Epithelial cell of proximal tubule (primary cell): ENCODE results near the gene MYOC. TPM values are rescaled to one million over a fixed set of nuclear protein-coding genes. Genes with fewer than 3 reads are reported as not detected.
A peak's percentile ranks its signal among the peaks of the same experiment; 100 is the strongest.
"Not testable (repeated sequence)": the region's sequence is repeated elsewhere in the genome, so short reads cannot be mapped to it uniquely, and the experiment has no call there.

Experiments used
- DNase-seq: peaks from one replicate; pipeline ENCODE4 v3.0.0-alpha.2; 2011; ENCODE audit warnings: low read depth
- H3K4me3 ChIP-seq: 2 replicates; pipeline ENCODE4 v1.5.1; 2011; ENCODE audit warnings: low read depth, mild to moderate bottlenecking, low read length
- total RNA-seq: library from RNA; depleted of rRNA; stranded (reverse); fragments of >200 nt; gene quantifications from 2 replicates; pipeline ENCODE4 v1.2.3, GENCODE V29; 2015
- TF ChIP-seq, protein P1 (sequence below): conservative IDR thresholded peaks from 2 replicates; pipeline ENCODE4 v1.5.1; 2012; ENCODE audit warnings: low read depth, mild to moderate bottlenecking, low read length

The MYOC gene
- total RNA-seq, 1 donor from 2014 or later = not detected

DNA sequence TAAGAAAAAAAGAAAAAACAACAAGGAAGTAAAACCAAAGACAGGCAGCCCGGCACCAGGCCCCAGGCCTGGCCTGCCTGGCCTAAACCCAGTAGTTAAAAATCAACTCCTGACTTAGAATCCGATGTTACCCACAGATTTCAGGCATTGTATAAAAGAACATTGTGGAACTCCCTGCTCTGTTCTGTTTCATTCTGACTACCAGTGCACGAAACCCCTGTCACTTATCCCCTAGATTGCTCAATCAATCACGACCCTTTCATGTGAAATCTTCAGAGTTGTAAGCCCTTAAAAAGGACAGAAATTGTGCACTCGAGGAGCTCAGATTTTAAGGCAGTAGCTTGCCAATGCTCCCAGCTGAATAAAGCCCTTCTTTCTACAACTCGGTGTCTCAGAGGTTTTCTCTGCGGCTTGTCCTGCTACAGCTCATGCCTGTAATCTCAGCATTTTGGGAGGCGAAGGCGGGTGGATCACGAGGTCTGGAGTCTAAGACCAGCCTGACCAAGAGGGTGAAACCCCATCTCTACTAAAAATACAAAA, 46.0 kb downstream of the MYOC start:
- no peak overlapping the region for H3K4me3 ChIP-seq
- no peak for DNase-seq
- TF ChIP-seq, protein P1, sequence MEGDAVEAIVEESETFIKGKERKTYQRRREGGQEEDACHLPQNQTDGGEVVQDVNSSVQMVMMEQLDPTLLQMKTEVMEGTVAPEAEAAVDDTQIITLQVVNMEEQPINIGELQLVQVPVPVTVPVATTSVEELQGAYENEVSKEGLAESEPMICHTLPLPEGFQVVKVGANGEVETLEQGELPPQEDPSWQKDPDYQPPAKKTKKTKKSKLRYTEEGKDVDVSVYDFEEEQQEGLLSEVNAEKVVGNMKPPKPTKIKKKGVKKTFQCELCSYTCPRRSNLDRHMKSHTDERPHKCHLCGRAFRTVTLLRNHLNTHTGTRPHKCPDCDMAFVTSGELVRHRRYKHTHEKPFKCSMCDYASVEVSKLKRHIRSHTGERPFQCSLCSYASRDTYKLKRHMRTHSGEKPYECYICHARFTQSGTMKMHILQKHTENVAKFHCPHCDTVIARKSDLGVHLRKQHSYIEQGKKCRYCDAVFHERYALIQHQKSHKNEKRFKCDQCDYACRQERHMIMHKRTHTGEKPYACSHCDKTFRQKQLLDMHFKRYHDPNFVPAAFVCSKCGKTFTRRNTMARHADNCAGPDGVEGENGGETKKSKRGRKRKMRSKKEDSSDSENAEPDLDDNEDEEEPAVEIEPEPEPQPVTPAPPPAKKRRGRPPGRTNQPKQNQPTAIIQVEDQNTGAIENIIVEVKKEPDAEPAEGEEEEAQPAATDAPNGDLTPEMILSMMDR = no peak

DNA sequence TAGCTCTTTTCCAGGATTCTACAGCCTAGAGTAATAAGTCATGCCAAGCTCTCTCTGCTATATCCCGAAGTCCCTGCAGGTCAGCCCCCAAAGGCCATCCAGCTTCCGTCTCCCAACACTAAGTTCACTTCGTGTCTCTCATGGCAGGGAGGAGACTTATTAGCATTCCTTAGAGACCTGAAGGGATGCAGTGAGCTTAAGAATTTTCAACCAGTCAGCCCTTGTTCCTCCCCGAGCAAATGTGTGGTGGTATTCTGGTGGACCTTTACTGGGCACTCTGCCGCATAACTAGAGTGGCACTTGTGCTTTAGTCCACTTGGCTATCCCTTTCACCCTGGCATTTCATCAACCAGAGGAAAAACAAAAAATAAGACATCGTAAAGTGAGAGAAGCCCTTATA, 49.4 kb downstream of the MYOC start:
- not testable (repeated sequence) for H3K4me3 ChIP-seq, DNase-seq

DNA sequence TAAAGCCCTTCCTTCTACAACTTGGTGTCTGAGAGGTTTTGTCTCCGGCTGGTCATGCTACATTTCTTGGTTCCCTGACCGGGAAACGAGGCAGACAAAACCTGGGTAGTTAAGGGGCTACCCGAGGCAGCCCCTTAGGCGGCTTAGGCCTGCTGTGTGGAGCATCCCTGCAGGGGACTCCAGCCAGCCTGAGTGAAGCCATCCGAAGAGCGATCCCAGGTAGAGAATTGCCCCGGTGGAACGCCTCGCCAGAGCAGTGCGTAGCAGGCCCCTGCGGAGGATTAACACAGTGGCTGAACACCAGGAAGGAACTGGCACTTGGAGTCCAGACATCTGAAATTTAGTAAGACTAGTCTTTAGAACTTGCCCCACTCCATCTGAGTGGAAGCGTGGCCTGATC, 51.6 kb downstream of the MYOC start:
- TF ChIP-seq, protein P1 = no peak
- H3K4me3 ChIP-seq = no peak overlapping the region
- no peak for DNase-seq

DNA sequence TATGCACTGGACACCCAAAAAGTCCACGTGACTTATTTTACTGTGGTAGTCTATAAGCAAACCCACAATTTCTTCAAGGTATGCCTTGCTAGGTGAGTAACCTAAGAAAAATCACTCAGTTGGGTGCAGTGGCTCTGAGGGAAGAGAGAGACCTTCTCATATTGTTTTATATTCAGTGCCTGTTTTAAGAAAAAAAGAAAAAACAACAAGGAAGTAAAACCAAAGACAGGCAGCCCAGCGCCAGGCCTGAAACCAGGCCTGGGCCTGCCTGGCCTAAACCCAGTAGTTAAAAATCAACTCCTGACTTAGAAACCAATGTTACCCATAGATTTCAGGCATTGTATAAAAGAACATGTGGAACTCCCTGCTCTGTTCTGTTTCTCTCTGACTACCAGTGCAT, 52.2 kb downstream of the MYOC start:
- H3K4me3 ChIP-seq, DNase-seq: not testable (repeated sequence)

DNA sequence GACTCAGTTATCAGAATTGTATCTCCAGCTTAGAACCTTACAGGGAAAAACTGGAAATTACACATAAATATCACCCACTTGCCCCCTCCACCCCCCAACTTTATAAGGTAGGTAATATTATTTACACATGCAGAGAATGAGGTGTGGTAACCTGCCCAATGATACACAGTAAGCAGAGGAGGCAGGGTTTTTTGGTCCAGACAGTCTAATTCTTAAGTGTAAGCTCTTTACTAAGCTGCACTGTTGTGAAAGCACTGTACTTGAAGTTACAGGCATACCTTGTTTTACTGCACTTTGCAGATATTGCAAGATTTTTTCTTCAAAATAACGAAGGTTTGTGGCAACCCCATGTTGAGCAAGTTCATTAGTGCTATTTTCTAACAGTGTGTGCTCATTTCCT, 55.3 kb downstream of the MYOC start:
- no peak overlapping the region for H3K4me3 ChIP-seq
- no peak for DNase-seq
- TF ChIP-seq, protein P1 = no peak

DNA sequence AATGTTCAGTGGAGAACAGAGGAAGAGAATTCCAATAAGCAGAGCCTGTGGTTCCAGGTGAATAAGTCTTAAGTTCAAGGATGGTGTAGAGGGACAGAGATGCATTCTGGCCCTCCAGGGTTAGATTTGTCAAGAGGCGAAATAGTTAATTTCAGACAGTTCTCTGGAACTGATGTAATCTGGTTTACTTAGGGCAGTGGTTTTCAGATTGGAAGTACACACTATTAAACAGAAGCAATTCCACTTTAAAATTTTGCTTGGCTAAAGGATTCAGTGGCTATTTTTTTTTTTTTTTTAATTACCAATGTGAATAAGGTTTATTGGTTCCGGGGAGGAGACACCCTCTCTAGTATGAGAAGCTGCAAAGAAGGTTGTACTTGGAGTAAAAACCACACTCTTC, 55.8 kb downstream of the MYOC start:
- DNase-seq = no peak
- no peak overlapping the region for H3K4me3 ChIP-seq
- TF ChIP-seq, protein P1 = no peak

DNA sequence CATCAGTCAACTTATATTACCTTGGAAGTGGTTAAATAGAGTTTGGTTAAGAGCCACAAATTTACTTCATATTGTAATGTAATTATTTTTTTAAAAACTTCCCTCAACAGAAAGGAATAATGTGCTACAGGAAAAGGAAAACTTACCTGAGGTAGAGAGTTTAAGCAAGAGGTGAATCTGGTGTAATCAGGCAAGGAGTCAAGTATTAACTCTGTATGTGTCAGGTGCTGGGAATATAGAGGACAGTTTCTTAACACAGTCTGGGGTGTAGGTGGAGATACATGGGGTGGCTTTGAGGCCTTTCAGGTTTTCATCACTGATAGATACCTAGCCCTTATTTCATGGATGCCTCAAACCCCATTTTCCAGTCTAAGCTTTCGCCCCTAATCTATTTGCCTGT, 56.4 kb downstream of the MYOC start:
- no peak for DNase-seq
- H3K4me3 ChIP-seq = no peak overlapping the region
- TF ChIP-seq, protein P1 = no peak

DNA sequence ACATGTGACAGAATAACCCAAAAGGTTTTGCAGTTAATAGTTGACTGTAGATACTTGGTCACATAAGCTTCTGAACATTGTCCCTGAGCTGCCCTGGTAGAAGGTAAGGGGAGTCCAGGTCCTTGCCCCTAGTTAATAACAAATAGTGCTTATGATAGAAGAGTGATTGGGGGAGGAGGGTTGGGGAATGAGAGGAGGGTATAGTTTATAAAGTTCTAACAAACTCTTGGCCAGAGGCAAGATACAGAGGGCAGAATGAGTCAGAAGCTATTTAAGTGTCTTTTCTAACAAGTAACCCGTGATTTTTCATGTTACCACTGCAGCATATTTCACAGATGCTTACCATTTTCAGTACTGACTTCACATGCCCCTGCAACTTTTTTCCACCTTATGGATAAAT, 57.2 kb downstream of the MYOC start:
- TF ChIP-seq, protein P1 = no peak
- no peak overlapping the region for H3K4me3 ChIP-seq
- DNase-seq = peak; percentile 66
